ENCODE data around the gene PDE4DIP.
"Not testable (repeated sequence)": the region's sequence is repeated elsewhere in the genome, so short reads cannot be mapped to it uniquely, and the experiment has no call there.

- not testable (repeated sequence) for TF ChIP-seq CTCF (IDR thresholded peaks at IDR 0.05; ENCODE audit: low read length); EZH2 (IDR thresholded peaks at IDR 0.05; ENCODE audit: borderline replicate concordance, low read length)
These were observed 6.6 kb downstream of the PDE4DIP start for GRCh38 chr1:148850840-148851239.

Data from OCI-LY1 (cell line).